OCI-LY7 (cell line): ENCODE measurements around the gene PFKFB2. TPM values are rescaled to one million over a fixed set of nuclear protein-coding genes. Genes with fewer than 3 reads are reported as not detected.

ENCODE experiments used
- Bru-seq: library from RNA; stranded (reverse); fragments of 400-500 nt; gene quantifications from one replicate; lab custom pipeline; 2021; lab: Mats Ljungman, UMichigan
- BruChase-seq, 2 experiments: library from RNA; stranded (reverse); fragments of 400-500 nt; gene quantifications; one replicate each; lab custom pipeline; 2021; lab: Mats Ljungman, UMichigan
- BruUV-seq: library from RNA; stranded (reverse); fragments of 400-500 nt; replicated peaks from 2 replicates; lab custom pipeline; 2021; lab: Mats Ljungman, UMichigan
- CTCF ChIA-PET: fragments of 300-600 bp; sonication (Branson Sonifier 250); formaldehyde crosslinking; loops from one replicate; lab custom pipeline; 2022; ENCODE audit warnings: antibody characterized with exemption; ENCODE audit not compliant: unreplicated experiment; lab: Charles Lee
- POLR2A ChIA-PET: fragments of 300-600 bp; sonication (Branson Sonifier 250); formaldehyde crosslinking; loops from one replicate; lab custom pipeline; 2022; ENCODE audit warnings: antibody characterized with exemption; lab: Charles Lee
- DNase-seq: peaks from one replicate; pipeline ENCODE4 v3.0.0-alpha.2; 2015; ENCODE audit warnings: low spot score
- H2AFZ ChIP-seq: fragments of 200-600 bp; sonication (generic), shearing (Covaris generic); 2 replicates; pipeline ENCODE4 v1.6.1; 2014; ENCODE audit warnings: mild to moderate bottlenecking, antibody characterized with exemption, low read length, moderate library complexity
- H3K27ac ChIP-seq: fragments of 200-600 bp; sonication (generic); 2 replicates; pipeline ENCODE4 v1.5.1; 2014; ENCODE audit warnings: mixed run types, low read depth, mild to moderate bottlenecking, moderate library complexity, low read length, inconsistent platforms; ENCODE audit not compliant: poor library complexity, severe bottlenecking
- H3K36me3 ChIP-seq: fragments of 200-600 bp; sonication (generic); 2 replicates; pipeline ENCODE4 v1.6.1; 2014; ENCODE audit warnings: mild to moderate bottlenecking, antibody characterized with exemption, low read length, moderate library complexity, mixed read lengths; ENCODE audit not compliant: insufficient read depth
- H3K4me1 ChIP-seq: fragments of 200-600 bp; sonication (generic); 2 replicates; pipeline ENCODE4 v1.5.1; 2014; ENCODE audit warnings: mild to moderate bottlenecking, low read length; ENCODE audit not compliant: insufficient read depth, poor library complexity, severe bottlenecking
- H3K4me2 ChIP-seq: fragments of 200-600 bp; sonication (generic); 2 replicates; pipeline ENCODE4 v1.6.1; 2014; ENCODE audit warnings: mild to moderate bottlenecking, low read length
- H3K4me3 ChIP-seq: fragments of 200-600 bp; sonication (generic); 2 replicates; pipeline ENCODE4 v1.5.1; 2014; ENCODE audit warnings: mild to moderate bottlenecking, low read depth, low read length; ENCODE audit not compliant: poor library complexity, severe bottlenecking
- H3K79me2 ChIP-seq: fragments of 200-600 bp; sonication (generic); 2 replicates; pipeline ENCODE4 v1.6.1; 2016; ENCODE audit warnings: low read depth, mild to moderate bottlenecking, low read length, moderate library complexity, mixed read lengths; ENCODE audit not compliant: insufficient read depth
- H3K9me2 ChIP-seq: fragments of 200-600 bp; sonication (generic); 2 replicates; pipeline ENCODE4 v1.6.1; 2016; ENCODE audit warnings: mild to moderate bottlenecking, low read length, mixed read lengths; ENCODE audit not compliant: insufficient read depth
- H3K9me3 ChIP-seq: fragments of 200-600 bp; sonication (generic); 2 replicates; pipeline ENCODE4 v1.6.1; 2014; ENCODE audit warnings: mild to moderate bottlenecking, mixed run types, low read length, mixed read lengths
- H4K20me1 ChIP-seq: fragments of 200-600 bp; sonication (generic); 2 replicates; pipeline ENCODE4 v1.6.1; 2014; ENCODE audit warnings: mild to moderate bottlenecking, antibody characterized with exemption, low read length, moderate library complexity, mixed read lengths; ENCODE audit not compliant: insufficient read depth
- CTCF ChIP-seq: fragments of 200-600 bp; sonication (generic); conservative IDR thresholded peaks from 2 replicates; pipeline ENCODE4 v1.5.1; 2014; ENCODE audit warnings: mild to moderate bottlenecking, antibody characterized with exemption, low read length, moderate library complexity, mixed read lengths
- EZH2phosphoT487 ChIP-seq: fragments of 200-600 bp; sonication (generic); IDR thresholded peaks from 2 replicates; pipeline ENCODE4 v1.6.1; 2018; ENCODE audit warnings: low read depth, borderline replicate concordance, mild to moderate bottlenecking, mixed run types, antibody characterized with exemption, low read length, moderate library complexity, mixed read lengths
- intact Hi-C: fragments of 100-400 bp; cut with micrococcal nuclease; formaldehyde crosslinking; loops from one replicate; pipeline ENCODE4 v1.10.0; 2022; ENCODE audit not compliant: unreplicated experiment
- long read RNA-seq: library from polyadenylated mRNA; stranded (forward); transcript quantifications from one replicate; pipeline ENCODE4 v2.0.0, GENCODE V29; 2022
- total RNA-seq, 2 experiments: library from RNA; depleted of rRNA in 1 of 2; stranded (reverse); fragments of >200 nt in 1 of 2; shearing (Covaris generic) in 1 of 2; gene quantifications; 2 replicates each; pipeline ENCODE4 v1.2.3, GENCODE V29; 2014 to 2022

The PFKFB2 gene
- total RNA-seq (2014; rRNA removed; shearing (Covaris generic)), result 8.8 and 9.8 TPM in 2 replicates
- 13.1 and 14.4 TPM in 2 replicates for total RNA-seq (2022)
- percentile 56 among the genes with signal in this experiment for Bru-seq, nascent RNA
- percentile 73 among the genes with signal in this experiment for BruChase-seq, experiment 1, labeled RNA remaining after a 6-hour chase
- BruChase-seq, experiment 2, labeled RNA remaining after a 2-hour chase, result percentile 70 among the genes with signal in this experiment
- long read RNA-seq, full-length matches to known transcripts, result 12 of 25 reads
- long read RNA-seq, partial matches to known transcripts, result 1 of 25 reads
- long read RNA-seq, other reads (novel, unspliced or antisense), result 12 of 25 reads

- H3K27ac ChIP-seq, result peak within 1 kb of the TSS; percentile 78
- H3K4me3 ChIP-seq, result peak within 1 kb of the TSS; percentile 95
- peak within 1 kb of the TSS; percentile 94 for H3K4me2 ChIP-seq
- POLR2A ChIA-PET, result interaction anchor here (0.8 to 1.7 kb wide), 8 partner anchors 15 to 401 kb away, joined by 3 to 6 read pairs (median 4); partner anchors contain the start of genes CD55 and CR2
- H3K9me2 ChIP-seq, result no peaks in the 10 kb centered on the region
- H3K36me3 ChIP-seq, result peaks cover 15% of the 10 kb centered on the region
- peak; percentile 92 for DNase-seq
- TF ChIP-seq CTCF (0 out of 2 replicates have a peak, but pooled peaks have one; percentile 16), EZH2phosphoT487 (no peak)
- peaks cover 32% of the 10 kb centered on the region for H3K79me2 ChIP-seq
- peaks cover 8% of the 10 kb centered on the region; the same call in 1 of the 2 replicates for H4K20me1 ChIP-seq
- H2AFZ ChIP-seq, result peak within 1 kb of the TSS; percentile 89
- CTCF ChIA-PET, result interaction anchor here (0.8 to 1.4 kb wide), 4 partner anchors 7 to 833 kb away, joined by 3 to 4 read pairs (median 3); no protein-coding TSS in a partner anchor
- intact Hi-C loops, result loop anchor here (5.0 kb wide), 2 partner anchors 121 to 269 kb away; partner anchors contain the start of gene CD55
- H3K9me3 ChIP-seq, result no peaks in the 10 kb centered on the region
- H3K4me1 ChIP-seq, result peaks cover 76% of the 10 kb centered on the region
- TSS peak; percentile 66 for BruUV-seq
Observed at GRCh38 chr1:207052911-207053769, at the start of gene PFKFB2. Gene PFKFB2, plus strand, starts transcription at chr1:207053275. Its CDS starts 1,443 bp downstream, at chr1:207054718.

GRCh38 chr1:207004931-207005830 is 47.9 kb upstream of the PFKFB2 start:
- ChIA-PET POLR2A (interaction anchor here (0.6 kb wide), 1 partner anchor 16 kb away, joined by 3 read pairs; no protein-coding TSS in a partner anchor), CTCF (no interaction called here)
- DNase-seq, result peak; percentile 55
- no TSS peak for BruUV-seq
- no peak overlapping the region for H3K4me3 ChIP-seq
- TF ChIP-seq CTCF (peak; percentile 86), EZH2phosphoT487 (no peak)
- H2AFZ ChIP-seq, result no peak overlapping the region
- no peak overlapping the region for H3K27ac ChIP-seq
- H3K36me3 ChIP-seq, result no peaks in the 10 kb centered on the region
- no peaks in the 10 kb centered on the region for H3K9me3 ChIP-seq
- no peaks in the 10 kb centered on the region for H3K79me2 ChIP-seq
- no peaks in the 10 kb centered on the region for H4K20me1 ChIP-seq
- no peaks in the 10 kb centered on the region for H3K4me1 ChIP-seq
- no peak overlapping the region for H3K4me2 ChIP-seq
- intact Hi-C loops, result loop anchor here (10.0 kb wide), 1 partner anchor 70 kb away; no protein-coding TSS in a partner anchor
- H3K9me2 ChIP-seq, result no peaks in the 10 kb centered on the region
